PC-3 (cell line): ENCODE measurements around the gene SHISA6.

Experiments
- EZH2phosphoT487 ChIP-seq: fragments of 300-600 bp; sonication (generic); IDR thresholded peaks from 2 replicates; pipeline ENCODE4 v1.6.1; 2018; ENCODE audit warnings: mild to moderate bottlenecking, antibody characterized with exemption, low read length, borderline replicate concordance
- TF ChIP-seq, protein P1 (sequence below): fragments of 300-600 bp; sonication (generic); conservative IDR thresholded peaks from 2 replicates; pipeline ENCODE4 v1.5.1; 2017; ENCODE audit warnings: antibody characterized with exemption, low read depth, mild to moderate bottlenecking, low read length

- TF ChIP-seq, protein P1, sequence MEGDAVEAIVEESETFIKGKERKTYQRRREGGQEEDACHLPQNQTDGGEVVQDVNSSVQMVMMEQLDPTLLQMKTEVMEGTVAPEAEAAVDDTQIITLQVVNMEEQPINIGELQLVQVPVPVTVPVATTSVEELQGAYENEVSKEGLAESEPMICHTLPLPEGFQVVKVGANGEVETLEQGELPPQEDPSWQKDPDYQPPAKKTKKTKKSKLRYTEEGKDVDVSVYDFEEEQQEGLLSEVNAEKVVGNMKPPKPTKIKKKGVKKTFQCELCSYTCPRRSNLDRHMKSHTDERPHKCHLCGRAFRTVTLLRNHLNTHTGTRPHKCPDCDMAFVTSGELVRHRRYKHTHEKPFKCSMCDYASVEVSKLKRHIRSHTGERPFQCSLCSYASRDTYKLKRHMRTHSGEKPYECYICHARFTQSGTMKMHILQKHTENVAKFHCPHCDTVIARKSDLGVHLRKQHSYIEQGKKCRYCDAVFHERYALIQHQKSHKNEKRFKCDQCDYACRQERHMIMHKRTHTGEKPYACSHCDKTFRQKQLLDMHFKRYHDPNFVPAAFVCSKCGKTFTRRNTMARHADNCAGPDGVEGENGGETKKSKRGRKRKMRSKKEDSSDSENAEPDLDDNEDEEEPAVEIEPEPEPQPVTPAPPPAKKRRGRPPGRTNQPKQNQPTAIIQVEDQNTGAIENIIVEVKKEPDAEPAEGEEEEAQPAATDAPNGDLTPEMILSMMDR = no peak
- no peak for TF ChIP-seq EZH2phosphoT487
These were observed 245.3 kb downstream of the SHISA6 start for GRCh38 chr17:11486101-11486867.
